SU-DHL-6 (cell line): ENCODE results near the gene CDK5RAP2.

Source experiments
- H2AFZ ChIP-seq: fragments of 200-600 bp; sonication (generic); 2 replicates; pipeline ENCODE4 v1.6.1; 2014; ENCODE audit warnings: low read depth, mild to moderate bottlenecking, moderate library complexity, mixed read lengths, antibody characterized with exemption, low read length; ENCODE audit not compliant: severe bottlenecking
- H3F3A ChIP-seq: fragments of 200-600 bp; shearing (Covaris generic); 2 replicates; pipeline ENCODE4 v1.6.0; 2016; ENCODE audit warnings: antibody characterized with exemption, mild to moderate bottlenecking; ENCODE audit not compliant: insufficient read depth
- H3K27ac ChIP-seq: fragments of 200-600 bp; sonication (generic); 2 replicates; pipeline ENCODE4 v1.5.1; 2016; ENCODE audit warnings: low read depth, mild to moderate bottlenecking, low read length, moderate library complexity, mixed read lengths
- H3K27me3 ChIP-seq: fragments of 200-600 bp; sonication (generic), shearing (Covaris generic); 2 replicates; pipeline ENCODE4 v1.6.0; 2014; ENCODE audit warnings: mild to moderate bottlenecking, low read length
- H3K36me3 ChIP-seq: fragments of 200-600 bp; sonication (generic); 2 replicates; pipeline ENCODE4 v1.6.1; 2014; ENCODE audit warnings: mild to moderate bottlenecking, low read length, mixed read lengths
- H3K4me2 ChIP-seq: fragments of 300-600, 200-600 bp; shearing (Covaris generic), sonication (generic); 2 replicates; pipeline ENCODE4 v1.6.0; 2014; ENCODE audit warnings: low read length, low read depth, mild to moderate bottlenecking; ENCODE audit not compliant: poor library complexity, severe bottlenecking
- H3K4me3 ChIP-seq: fragments of 200-600 bp; sonication (generic); 2 replicates; pipeline ENCODE4 v1.5.1; 2014; ENCODE audit warnings: antibody characterized with exemption, low read length, mild to moderate bottlenecking, mixed read lengths; ENCODE audit not compliant: insufficient read depth, poor library complexity, severe bottlenecking
- H3K79me2 ChIP-seq: fragments of 200-600 bp; sonication (generic); 2 replicates; pipeline ENCODE4 v1.6.1; 2014; ENCODE audit warnings: mild to moderate bottlenecking, low read length, moderate library complexity; ENCODE audit not compliant: insufficient read depth
- H3K9ac ChIP-seq: fragments of 200-600 bp; sonication (generic); 2 replicates; pipeline ENCODE4 v1.7.0; 2014; ENCODE audit warnings: mild to moderate bottlenecking, low read length
- H3K9me2 ChIP-seq: fragments of 200-600 bp; sonication (generic); replicated peaks from 2 replicates; pipeline ENCODE4 v1.6.1; 2014; ENCODE audit warnings: low read length; ENCODE audit not compliant: insufficient read depth
- H3K9me3 ChIP-seq: fragments of 200-600 bp; sonication (generic); 2 replicates; pipeline ENCODE4 v1.6.1; 2014; ENCODE audit warnings: low read length, mixed read lengths; ENCODE audit not compliant: insufficient read depth
- H4K20me1 ChIP-seq: fragments of 200-600 bp; sonication (generic); 2 replicates; pipeline ENCODE4 v1.6.1; 2014; ENCODE audit warnings: low read depth, mild to moderate bottlenecking, antibody characterized with exemption, low read length, moderate library complexity, mixed read lengths
- EZH2phosphoT487 ChIP-seq: fragments of 200-600 bp; sonication (generic), shearing (Covaris generic); conservative IDR thresholded peaks from 2 replicates; pipeline ENCODE4 v1.6.1; 2018; ENCODE audit warnings: mild to moderate bottlenecking, antibody characterized with exemption, low read length, moderate library complexity, mixed read lengths
- TF ChIP-seq, protein P1 (sequence below): fragments of 200-600 bp; sonication (generic); IDR thresholded peaks from one replicate; pipeline ENCODE4 v1.5.1; 2017; ENCODE audit warnings: antibody characterized with exemption, mild to moderate bottlenecking, low read length, moderate library complexity; ENCODE audit not compliant: insufficient read depth, poor library complexity, severe bottlenecking

CDK5RAP2 gene

DNA sequence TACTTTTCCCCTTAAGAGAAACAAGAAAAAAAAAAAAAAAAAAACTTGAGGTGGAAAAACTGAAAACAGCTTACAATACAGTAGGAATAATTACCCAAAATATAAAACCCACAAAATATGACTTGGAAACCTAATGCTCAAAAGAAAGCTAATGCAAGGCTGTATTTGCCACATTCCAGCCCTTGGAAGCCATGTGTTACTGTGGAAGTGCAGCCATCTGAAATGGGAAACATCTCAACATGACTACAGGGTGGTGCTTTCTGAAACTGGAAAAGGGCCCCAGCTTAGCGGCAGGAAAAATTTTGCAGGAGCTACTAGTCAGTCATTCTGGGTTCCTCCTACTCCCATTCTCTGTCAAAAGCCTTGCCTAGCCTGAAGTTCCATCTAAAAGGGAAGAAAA lies 20.4 kb downstream of the CDK5RAP2 start:
- Histone ChIP-seq H3K9me3 (no peaks in the 10 kb centered on the region), H3F3A (no peaks in the 10 kb centered on the region), H3K4me2 (no peak overlapping the region), H3K9ac (no peak overlapping the region), H2AFZ (no peak overlapping the region), H3K36me3 (0 out of 2 replicates have a peak, but pooled peaks cover 12% of the 10 kb centered on the region), H3K79me2 (peaks cover 59% of the 10 kb centered on the region), H3K27me3 (no peaks in the 10 kb centered on the region), H3K27ac (no peak overlapping the region), H3K4me3 (no peak overlapping the region), H4K20me1 (peaks cover 3% of the 10 kb centered on the region; the same call in 1 of the 2 replicates), H3K9me2 (no peaks in the 10 kb centered on the region)
- TF ChIP-seq, protein P1, sequence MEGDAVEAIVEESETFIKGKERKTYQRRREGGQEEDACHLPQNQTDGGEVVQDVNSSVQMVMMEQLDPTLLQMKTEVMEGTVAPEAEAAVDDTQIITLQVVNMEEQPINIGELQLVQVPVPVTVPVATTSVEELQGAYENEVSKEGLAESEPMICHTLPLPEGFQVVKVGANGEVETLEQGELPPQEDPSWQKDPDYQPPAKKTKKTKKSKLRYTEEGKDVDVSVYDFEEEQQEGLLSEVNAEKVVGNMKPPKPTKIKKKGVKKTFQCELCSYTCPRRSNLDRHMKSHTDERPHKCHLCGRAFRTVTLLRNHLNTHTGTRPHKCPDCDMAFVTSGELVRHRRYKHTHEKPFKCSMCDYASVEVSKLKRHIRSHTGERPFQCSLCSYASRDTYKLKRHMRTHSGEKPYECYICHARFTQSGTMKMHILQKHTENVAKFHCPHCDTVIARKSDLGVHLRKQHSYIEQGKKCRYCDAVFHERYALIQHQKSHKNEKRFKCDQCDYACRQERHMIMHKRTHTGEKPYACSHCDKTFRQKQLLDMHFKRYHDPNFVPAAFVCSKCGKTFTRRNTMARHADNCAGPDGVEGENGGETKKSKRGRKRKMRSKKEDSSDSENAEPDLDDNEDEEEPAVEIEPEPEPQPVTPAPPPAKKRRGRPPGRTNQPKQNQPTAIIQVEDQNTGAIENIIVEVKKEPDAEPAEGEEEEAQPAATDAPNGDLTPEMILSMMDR = no peak
- TF ChIP-seq EZH2phosphoT487 = no peak

DNA sequence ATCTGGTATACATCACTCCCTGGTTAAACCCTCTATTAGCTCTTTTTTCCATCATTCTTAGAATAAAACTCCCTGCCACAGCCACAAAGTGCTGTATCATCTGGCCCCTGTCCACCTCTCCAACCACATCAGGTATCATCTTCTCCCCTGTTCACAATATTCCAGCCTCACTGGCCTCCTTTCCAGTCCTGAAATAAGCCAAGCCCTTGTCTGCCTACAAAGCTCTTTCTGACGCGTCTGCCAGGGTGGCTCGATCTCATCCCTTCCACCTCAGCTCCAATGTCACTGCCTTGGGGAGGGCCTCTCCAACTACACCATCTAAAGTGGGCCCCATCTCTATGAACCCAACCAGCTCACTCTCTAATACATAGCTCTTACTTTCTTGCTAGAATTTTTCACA lies 21.5 kb downstream of the CDK5RAP2 start:
- Histone ChIP-seq H3K79me2 (peaks cover 53% of the 10 kb centered on the region), H3F3A (no peaks in the 10 kb centered on the region), H3K36me3 (peaks cover 19% of the 10 kb centered on the region; the same call in 1 of the 2 replicates)

DNA sequence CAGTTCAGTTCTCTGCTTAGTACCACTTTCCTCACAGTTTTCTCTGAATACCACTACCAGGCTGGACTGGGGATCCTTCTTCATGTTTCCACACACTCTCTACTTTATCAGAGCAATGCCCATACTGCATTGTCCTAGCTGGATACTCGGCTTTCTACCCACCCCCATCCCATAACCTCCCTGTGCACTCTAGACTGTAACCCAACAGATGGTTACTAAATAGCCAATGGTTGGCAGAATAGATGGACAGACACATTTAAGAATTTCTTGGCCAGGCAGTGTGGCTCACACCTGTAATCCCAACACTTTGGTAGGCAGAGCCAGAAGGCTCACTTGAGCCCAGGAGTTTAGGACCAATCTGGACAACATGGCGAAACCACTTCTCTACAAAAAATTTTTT lies 22.8 kb downstream of the CDK5RAP2 start:
- TF ChIP-seq, protein P1 = no peak
- no peak for TF ChIP-seq EZH2phosphoT487
- Histone ChIP-seq H3K27ac (no peak overlapping the region), H3K9me3 (no peaks in the 10 kb centered on the region), H3K4me3 (no peak overlapping the region), H3K36me3 (peaks cover 21% of the 10 kb centered on the region; the same call in 1 of the 2 replicates), H3K9ac (no peak overlapping the region), H3K79me2 (peaks cover 48% of the 10 kb centered on the region), H3K9me2 (no peaks in the 10 kb centered on the region), H3K27me3 (no peaks in the 10 kb centered on the region), H4K20me1 (0 out of 2 replicates have a peak, but pooled peaks cover 3% of the 10 kb centered on the region), H3F3A (no peaks in the 10 kb centered on the region), H3K4me2 (no peak overlapping the region), H2AFZ (no peak overlapping the region)

More for the DNA sequence above, 21.5 kb downstream of the CDK5RAP2 start:
- no peak overlapping the region for H3K4me3 ChIP-seq
- H3K27me3 ChIP-seq = no peaks in the 10 kb centered on the region
- TF ChIP-seq, protein P1 = no peak
- TF ChIP-seq EZH2phosphoT487 = no peak
- no peak overlapping the region for H3K27ac ChIP-seq
- peaks cover 3% of the 10 kb centered on the region; the same call in 1 of the 2 replicates for H4K20me1 ChIP-seq
- H2AFZ ChIP-seq = no peak overlapping the region
- H3K9me3 ChIP-seq = no peaks in the 10 kb centered on the region
- H3K4me2 ChIP-seq = no peak overlapping the region
- H3K9me2 ChIP-seq = no peaks in the 10 kb centered on the region
- H3K9ac ChIP-seq = no peak overlapping the region

DNA sequence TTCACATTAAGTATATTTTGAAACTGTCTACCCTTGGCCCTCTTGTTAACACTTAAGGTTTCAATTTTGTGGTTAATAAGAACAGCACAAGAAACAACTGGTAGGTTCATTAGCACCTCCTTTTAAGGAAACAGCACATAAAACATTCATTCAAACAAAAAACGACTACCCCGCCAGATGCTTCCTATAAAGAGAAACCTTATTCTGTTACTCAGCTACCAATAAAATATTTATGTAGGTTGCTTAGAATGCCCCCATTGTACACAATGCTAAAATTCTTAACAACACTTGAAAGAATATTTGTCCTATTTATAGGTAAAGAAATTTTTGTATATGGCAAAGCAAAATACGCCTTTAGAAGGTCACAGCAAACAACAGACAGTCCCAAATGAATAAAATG lies 23.2 kb downstream of the CDK5RAP2 start:
- H3K36me3 ChIP-seq = peaks cover 21% of the 10 kb centered on the region; the same call in 1 of the 2 replicates
- TF ChIP-seq EZH2phosphoT487 = no peak
- TF ChIP-seq, protein P1 = no peak
- H3K9ac ChIP-seq = no peak overlapping the region
- H3K9me3 ChIP-seq = no peaks in the 10 kb centered on the region
- peaks cover 43% of the 10 kb centered on the region for H3K79me2 ChIP-seq
- no peak overlapping the region for H3K4me3 ChIP-seq
- no peak overlapping the region for H3K4me2 ChIP-seq
- H4K20me1 ChIP-seq = 0 out of 2 replicates have a peak, but pooled peaks cover 3% of the 10 kb centered on the region
- H2AFZ ChIP-seq = no peak overlapping the region
- H3F3A ChIP-seq = no peaks in the 10 kb centered on the region
- no peaks in the 10 kb centered on the region for H3K27me3 ChIP-seq
- H3K27ac ChIP-seq = no peak overlapping the region
- H3K9me2 ChIP-seq = no peaks in the 10 kb centered on the region
